OCI-M1 (cell line): ENCODE data around the gene KISS1.
A peak's percentile ranks its signal among the peaks of the same experiment; 100 is the strongest.

ENCODE experiments used
- DNase-seq: peaks from one replicate; lab custom pipeline; 2025; lab: John Stamatoyannopoulos, UW

The KISS1 gene

DNA sequence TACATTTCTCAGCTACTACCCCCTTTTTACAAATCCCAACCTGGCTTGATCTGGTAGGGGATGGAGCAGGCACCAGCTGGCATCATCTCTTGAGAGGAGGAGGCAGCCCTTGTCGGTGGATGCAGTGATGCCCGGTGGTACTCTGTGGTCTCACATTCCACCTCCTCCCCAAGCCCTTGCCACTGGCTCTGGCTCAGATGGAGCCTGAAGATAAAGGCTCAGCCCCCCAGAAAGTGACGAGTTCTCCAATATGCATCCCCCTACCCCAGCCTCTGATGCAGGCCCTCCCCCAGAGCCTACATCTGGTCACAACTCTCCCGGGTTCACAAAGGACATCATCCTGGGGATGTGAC, 21.3 kb upstream of the KISS1 start:
- no peak for DNase-seq

- DNase-seq = no peak
Measured at GRCh38 chr1:204216880-204217647, 20.8 kb upstream of the KISS1 start.

DNA sequence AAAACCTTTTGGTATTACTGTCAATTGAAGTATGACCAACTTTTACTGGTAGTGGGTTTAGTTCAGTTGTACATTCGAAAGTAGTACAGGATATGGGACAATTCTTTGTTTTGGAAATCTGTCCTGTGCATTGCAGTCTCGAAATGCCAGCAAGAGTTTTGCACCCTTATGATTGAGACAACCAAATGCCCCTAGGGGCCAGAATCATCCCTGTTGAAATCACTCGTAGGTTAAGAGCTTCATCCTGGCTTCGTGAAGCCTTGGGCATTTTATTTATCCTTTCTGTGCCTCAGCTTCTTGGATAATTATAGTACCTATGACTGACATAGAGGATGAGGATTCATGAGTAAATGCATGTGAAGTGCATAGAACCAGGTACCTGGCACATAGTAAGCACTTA, 19.9 kb upstream of the KISS1 start:
- DNase-seq = no peak

DNA sequence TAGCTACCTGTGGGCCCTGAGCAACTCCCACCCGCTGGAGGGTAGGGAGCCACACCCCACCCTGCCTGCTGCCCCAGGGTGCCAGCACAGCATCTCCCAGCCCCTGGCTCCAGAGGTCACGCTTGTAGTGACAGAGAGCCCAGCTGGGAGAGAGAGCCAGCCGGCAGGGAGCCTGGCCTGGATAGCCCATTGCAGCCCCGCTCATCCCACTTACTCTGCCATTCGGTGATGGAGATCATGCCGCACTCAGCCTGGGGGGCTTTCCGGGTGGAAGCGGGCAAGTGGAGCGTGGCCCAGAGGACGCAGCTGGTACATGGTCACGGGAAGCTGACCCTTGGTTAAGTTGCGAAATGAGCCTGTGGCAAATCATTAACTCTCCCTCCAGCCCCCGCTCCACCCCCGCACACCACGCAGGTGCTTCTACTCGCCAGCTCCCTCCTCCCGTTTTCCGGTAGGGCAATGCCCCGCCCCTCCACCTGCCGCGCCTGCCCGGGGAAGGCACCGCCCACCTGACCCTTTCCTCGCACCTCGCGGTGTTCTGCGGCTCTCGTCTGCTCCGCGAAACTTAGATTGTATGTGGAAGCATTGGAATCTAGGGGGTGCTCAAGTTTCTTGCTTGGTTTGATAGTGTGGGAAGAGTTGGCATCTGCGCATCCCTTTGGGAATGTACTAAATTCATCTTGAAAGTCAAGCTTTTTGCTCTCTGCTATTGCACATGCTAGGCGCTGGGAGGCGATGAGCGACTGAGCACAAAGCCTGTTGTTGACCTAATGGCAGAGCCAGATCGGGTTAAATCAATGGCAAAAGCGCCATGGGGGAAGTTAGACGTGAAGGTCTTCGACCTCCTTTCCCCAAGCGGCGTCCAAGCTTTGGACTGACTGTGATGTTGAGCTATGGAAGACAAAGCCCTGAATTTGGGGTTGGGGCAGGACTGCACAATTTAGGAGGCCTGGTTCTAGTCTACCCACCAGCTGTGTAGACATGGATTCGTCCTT, 17.7 kb upstream of the KISS1 start, which contains the start of gene GOLT1A:
TSS of gene GOLT1A (minus strand) at position 321 of the 995 bp plus-strand sequence. CDS start at position 239, 82 bp downstream.
- peak; percentile 68 for DNase-seq

GRCh38 chr1:204212715-204213114, 16.4 kb upstream of the KISS1 start:
- DNase-seq = no peak

DNA sequence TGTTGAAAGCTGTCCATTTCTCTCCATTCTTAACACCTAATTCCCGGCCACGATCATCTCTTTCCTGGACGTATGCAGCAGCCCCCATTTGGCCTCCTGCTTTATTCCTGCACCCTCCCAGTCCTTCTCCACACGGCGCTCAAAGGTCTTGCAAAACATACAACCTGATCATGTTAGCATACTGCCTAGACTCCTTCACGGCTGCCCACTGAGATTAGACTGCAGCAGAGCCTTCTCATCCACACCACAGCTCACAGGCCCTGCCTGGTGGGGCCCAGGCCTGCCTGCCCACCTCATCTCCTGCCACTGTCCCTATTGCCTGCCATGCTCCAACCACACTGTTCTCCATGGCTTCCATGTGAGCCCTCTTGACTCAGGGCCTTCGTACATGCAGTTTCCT, 14.8 kb upstream of the KISS1 start:
- DNase-seq = no peak

DNA sequence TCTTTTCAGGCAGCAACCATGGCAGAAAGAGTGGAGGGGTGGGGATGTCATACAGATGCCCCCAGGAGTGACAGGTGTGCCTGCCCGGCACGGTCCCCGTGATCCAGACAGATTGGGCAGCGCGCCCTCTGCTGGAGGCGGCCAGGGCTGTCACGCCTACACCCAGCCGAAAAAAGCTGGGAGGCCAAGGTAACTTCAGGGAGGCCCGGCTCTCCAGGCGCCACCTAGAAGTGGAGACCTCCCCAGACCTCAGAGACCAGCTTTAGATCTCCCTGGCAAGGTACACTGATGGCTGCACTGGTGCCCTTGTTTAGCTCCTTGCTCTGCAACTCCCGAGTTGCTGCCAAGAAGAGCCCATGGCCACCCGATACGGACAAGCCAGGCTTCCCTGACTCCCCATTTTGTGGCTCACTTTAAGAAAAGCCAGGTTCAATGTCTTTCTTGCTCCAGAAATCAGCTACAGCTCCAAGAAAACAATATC, 10.9 kb upstream of the KISS1 start:
- peak; percentile 69 for DNase-seq

- peak; percentile 34 for DNase-seq
Measured at GRCh38 chr1:204206121-204206520, 9.8 kb upstream of the KISS1 start.

DNA sequence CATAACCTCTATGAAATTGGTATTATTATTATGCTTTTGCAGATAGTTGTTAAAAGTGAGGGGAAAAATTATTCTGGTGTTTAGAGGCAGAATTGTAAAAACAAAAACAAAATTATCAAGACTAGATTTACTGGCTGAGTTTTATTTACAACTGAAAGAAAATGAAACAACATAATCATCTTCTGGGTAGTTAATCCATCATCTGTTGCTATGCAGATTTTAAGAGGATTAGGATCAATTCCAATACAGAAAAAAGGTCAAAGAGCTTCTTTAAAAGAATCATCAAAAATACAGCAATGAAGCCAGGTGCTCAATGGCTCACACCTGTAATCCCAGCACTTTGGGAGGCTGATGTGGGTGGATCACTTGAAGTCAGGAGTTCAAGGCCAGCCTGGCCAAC, 9.2 kb upstream of the KISS1 start:
- DNase-seq = no peak

DNA sequence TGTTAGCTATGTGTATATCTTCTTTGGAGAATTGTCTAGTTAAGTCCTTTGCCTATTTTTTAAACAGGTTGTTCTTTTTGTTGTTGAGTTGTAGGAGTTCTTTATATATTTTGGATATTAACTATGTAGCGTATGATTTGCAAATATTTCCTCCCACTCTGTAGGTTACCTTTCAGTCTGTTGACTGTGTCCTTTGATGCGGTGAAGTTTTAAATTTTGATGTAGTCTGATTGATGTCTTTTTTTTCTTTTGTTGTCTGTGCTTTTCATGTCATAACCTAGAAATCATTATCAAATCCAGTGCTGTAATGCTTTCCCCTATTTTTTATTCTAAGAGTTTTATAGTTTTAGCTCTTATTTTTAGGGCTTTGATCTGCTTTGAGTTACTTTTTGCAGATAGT, 8.7 kb upstream of the KISS1 start:
- DNase-seq = no peak

DNA sequence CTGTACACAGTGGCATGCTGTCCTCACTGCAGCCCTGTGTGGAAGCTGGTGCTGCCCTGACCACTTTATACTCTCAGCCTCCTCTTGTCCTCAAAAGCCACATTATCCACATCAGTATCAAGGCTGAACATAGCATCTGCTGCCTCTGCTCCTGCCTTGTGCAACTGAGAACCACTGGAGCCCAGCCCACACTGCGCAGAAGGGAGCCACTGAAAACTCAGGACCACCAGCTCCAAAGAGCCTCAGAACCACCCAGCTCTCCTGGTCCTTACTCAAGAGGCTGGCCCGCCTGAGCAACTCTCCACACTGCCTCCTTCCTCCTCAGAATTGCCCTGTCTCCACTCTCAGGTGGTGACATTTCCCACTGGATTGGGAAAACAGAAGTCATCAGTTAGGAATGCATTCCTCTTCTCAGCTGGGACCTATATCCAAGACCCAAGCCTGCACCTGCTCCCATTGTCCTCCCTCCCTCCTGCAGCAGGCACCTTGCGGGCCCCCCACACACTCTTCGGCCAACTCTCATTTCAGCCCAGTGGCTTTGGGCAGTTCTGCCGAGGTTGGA, 7.0 kb upstream of the KISS1 start:
- no peak for DNase-seq

- DNase-seq = no peak
Measured at GRCh38 chr1:204202481-204202880, 6.2 kb upstream of the KISS1 start.

- no peak for DNase-seq
Measured at GRCh38 chr1:204201348-204202040, 5.2 kb upstream of the KISS1 start.

DNA sequence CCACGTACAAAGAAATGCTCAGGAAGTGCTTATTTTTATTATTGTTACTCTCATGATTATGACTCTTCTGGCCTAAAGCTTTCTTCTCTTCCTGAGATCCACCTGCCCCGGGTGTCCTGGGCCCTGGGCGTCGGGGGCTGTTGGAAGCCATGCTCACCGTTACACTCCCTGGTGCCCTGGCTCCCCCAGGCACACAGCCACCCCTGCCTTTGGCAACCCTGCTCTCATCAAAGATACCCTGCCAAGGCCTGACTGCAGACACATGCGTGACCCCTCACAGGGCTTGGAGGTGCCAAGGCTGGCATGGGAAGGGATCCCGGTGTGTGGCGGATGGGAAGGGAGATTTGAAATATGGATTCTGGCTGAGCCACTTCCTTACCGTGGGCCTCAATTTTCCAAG, 3.3 kb upstream of the KISS1 start:
- no peak for DNase-seq

- DNase-seq = peak; percentile 40
Measured at GRCh38 chr1:204198348-204199340, 2.4 kb upstream of the KISS1 start.

GRCh38 chr1:204197068-204197467, 777 bp upstream of the KISS1 start:
- DNase-seq = no peak

DNA sequence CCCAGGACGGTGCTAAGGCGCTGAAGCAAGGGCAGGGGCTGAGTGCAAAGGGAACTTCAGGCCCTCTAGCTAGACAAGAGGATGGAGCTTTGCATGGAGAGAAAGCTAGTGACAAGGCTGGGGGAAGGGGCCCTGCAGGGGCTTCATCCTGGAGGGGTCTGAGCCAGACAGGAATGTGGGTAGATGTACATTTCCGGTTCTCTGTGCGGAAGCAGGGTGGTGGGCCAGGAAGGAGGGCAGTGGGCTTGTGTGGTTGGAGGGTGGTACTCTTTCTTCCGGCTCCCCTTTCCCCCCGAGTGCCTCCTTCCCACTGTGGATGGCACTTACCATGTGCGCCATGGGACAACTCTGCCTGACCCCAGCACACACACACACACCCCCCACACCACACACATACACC, 1.5 kb downstream of the KISS1 start:
- no peak for DNase-seq

GRCh38 chr1:204194080-204194479, 2.2 kb downstream of the KISS1 start:
- no peak for DNase-seq

GRCh38 chr1:204192589-204193352, 3.5 kb downstream of the KISS1 start:
- DNase-seq = no peak

- no peak for DNase-seq
Measured at GRCh38 chr1:204192046-204192445, 4.2 kb downstream of the KISS1 start.
